K562 (cell line): ENCODE measurements around the gene PRKCE. TPM values are rescaled to one million over a fixed set of nuclear protein-coding genes. Genes with fewer than 3 reads are reported as not detected.

Experiments used
- ATAC-seq: fragments of 200-7000 bp; cut with Tn5 transposase; 3 replicates; pipeline ENCODE4 v1.9.1; 2020; ENCODE audit warnings: moderate library complexity
- BruUV-seq: library from RNA; stranded (reverse); fragments of 400-500 nt; replicated peaks from 2 replicates; lab custom pipeline; 2021; lab: Mats Ljungman, UMichigan
- CTCF ChIA-PET: fragments of 300-600 bp; formaldehyde crosslinking; extraction: SDS; loops from one replicate; lab custom pipeline; 2021; ENCODE audit warnings: low intra/inter-chr PET ratio; lab: Yijun Ruan, JAX
- POLR2A ChIA-PET: fragments of 300-600, 350-650 bp; sonication (Branson Sonifier 250); formaldehyde crosslinking; extraction: SDS; loops from one replicate; lab custom pipeline; 2021; ENCODE audit warnings: antibody characterized with exemption, inconsistent platforms; lab: Yijun Ruan, JAX
- DNase-seq, 4 experiments: peaks; one replicate each; pipeline versions ENCODE4 v3.0.0 to v3.0.0-alpha.2; 2011 to 2018; ENCODE audit warnings: low spot score in 3 of 4, mixed read lengths in 3 of 4; ENCODE audit errors: extremely low read depth in 1 of 4
- FAIRE-seq: peaks from 2 replicates; lab custom pipeline; 2011; peaks lifted over from hg19 to GRCh38; lab: Jason Lieb, UNC
- H2AFZ ChIP-seq: 2 replicates; pipeline ENCODE4 v1.6.0; 2011; ENCODE audit warnings: low read depth, low read length, control low read depth, inconsistent platforms
- H3K27ac ChIP-seq: fragments of 200-600 bp; 3 replicates; pipeline ENCODE4 v1.8.0; 2011; ENCODE audit warnings: low read depth, mild to moderate bottlenecking, control low read depth, inconsistent platforms, low read length, moderate library complexity, mixed read lengths; ENCODE audit errors: extremely low read depth
- H3K27me3 ChIP-seq, 2 experiments: fragments of 300-600 bp in 1 of 2; 2 replicates in 1 of 2; 3 replicates in 1 of 2; pipeline versions ENCODE4 v1.6.0 to v1.8.0; 2011; ENCODE audit warnings: inconsistent platforms in 2 of 2, low read length in 2 of 2, mild to moderate bottlenecking in 1 of 2, mixed read lengths in 1 of 2, moderate library complexity in 1 of 2; ENCODE audit not compliant: control insufficient read depth in 2 of 2, insufficient read depth in 2 of 2
- H3K36me3 ChIP-seq: fragments of 300-600 bp; 3 replicates; pipeline ENCODE4 v1.8.0; 2011; ENCODE audit warnings: mild to moderate bottlenecking, low read length, inconsistent platforms; ENCODE audit not compliant: control insufficient read depth, insufficient read depth
- H3K4me1 ChIP-seq, 2 experiments: fragments of 200-600 bp in 1 of 2; replicated peaks in 1 of 2; 2 replicates in 1 of 2; 3 replicates in 1 of 2; pipeline versions ENCODE4 v1.5.1 to v1.8.0; 2011; ENCODE audit warnings: inconsistent platforms in 2 of 2, low read length in 2 of 2, mild to moderate bottlenecking in 1 of 2, mixed read lengths in 1 of 2, moderate library complexity in 1 of 2; ENCODE audit not compliant: control insufficient read depth in 2 of 2, insufficient read depth in 2 of 2
- H3K4me2 ChIP-seq: 2 replicates; pipeline ENCODE4 v1.6.1; 2011; ENCODE audit warnings: low read length, control low read depth, inconsistent platforms, mixed read lengths; ENCODE audit not compliant: insufficient read depth
- H3K4me3 ChIP-seq: fragments of 200-600 bp; sonication (generic), shearing (Covaris generic); 2 replicates; pipeline ENCODE4 v1.5.1; 2016; ENCODE audit warnings: control low read depth, inconsistent platforms
- H3K79me2 ChIP-seq: fragments of 200-600 bp; 3 replicates; pipeline ENCODE4 v1.8.0; 2011; ENCODE audit warnings: low read length, inconsistent platforms; ENCODE audit not compliant: control insufficient read depth, insufficient read depth
- H3K9ac ChIP-seq, 2 experiments: 2 replicates each; pipeline versions ENCODE4 v1.6.0 to v1.6.1; 2011; ENCODE audit warnings: low read depth in 2 of 2, low read length in 2 of 2, control low read depth in 1 of 2, inconsistent platforms in 1 of 2, mild to moderate bottlenecking in 1 of 2, mixed read lengths in 1 of 2; ENCODE audit not compliant: insufficient read depth in 1 of 2
- H3K9me1 ChIP-seq: one replicate; pipeline ENCODE4 v1.6.0; 2011; ENCODE audit warnings: inconsistent platforms, mild to moderate bottlenecking, low read length, moderate library complexity; ENCODE audit not compliant: control insufficient read depth, insufficient read depth
- H3K9me3 ChIP-seq: replicated peaks from 2 replicates; pipeline ENCODE4 v1.5.1; 2011; ENCODE audit warnings: low read depth, low read length, inconsistent platforms; ENCODE audit not compliant: control insufficient read depth, insufficient read depth
- H4K20me1 ChIP-seq: replicated peaks from 2 replicates; pipeline ENCODE4 v1.6.1; 2011; ENCODE audit warnings: low read length, inconsistent platforms, mixed read lengths; ENCODE audit not compliant: control insufficient read depth, insufficient read depth
- ARID4B ChIP-seq: sonication (generic); formaldehyde crosslinking; IDR thresholded peaks from 2 replicates; pipeline ENCODE4 v1.8.0; 2022; ENCODE audit warnings: mild to moderate bottlenecking, missing genetic modification reagents
- CBFB ChIP-seq: sonication (generic); formaldehyde crosslinking; IDR thresholded peaks from 2 replicates; pipeline ENCODE4 v1.4.0; 2020; ENCODE audit warnings: mild to moderate bottlenecking, missing genetic modification reagents
- COPS2 ChIP-seq: fragments of 450-650 bp; conservative IDR thresholded peaks from 2 replicates; pipeline ENCODE4 v1.6.1; 2016; ENCODE audit warnings: mild to moderate bottlenecking, moderate library complexity
- EZH2 ChIP-seq: IDR thresholded peaks from 2 replicates; pipeline ENCODE4 v1.6.1; 2012; ENCODE audit warnings: low read depth, mild to moderate bottlenecking, inconsistent platforms, low read length, borderline replicate concordance
- FOXK2 ChIP-seq, 2 experiments: fragments of 450-650 bp; IDR thresholded peaks in 1 of 2; conservative IDR thresholded peaks in 1 of 2; 2 replicates each; pipeline ENCODE4 v1.6.1; 2016; ENCODE audit warnings: low read depth in 2 of 2, mild to moderate bottlenecking in 1 of 2
- IRF9 ChIP-seq: fragments of 450-650 bp; IDR thresholded peaks from 2 replicates; pipeline ENCODE4 v1.6.1; 2016; ENCODE audit warnings: missing biosample characterization, missing genetic modification characterization
- THAP12 ChIP-seq: fragments of 250-450 bp; sonication (Bioruptor Pico); IDR thresholded peaks from 2 replicates; pipeline ENCODE4 v1.9.0; 2021; ENCODE audit warnings: mild to moderate bottlenecking, inconsistent platforms
- ZNF143 ChIP-seq: sonication (generic); formaldehyde crosslinking; IDR thresholded peaks from 2 replicates; pipeline ENCODE4 v1.9.0; 2022; ENCODE audit warnings: mild to moderate bottlenecking, missing genetic modification reagents
- WGBS: fragments of 100-300 bp; shearing (Covaris generic); methylation state at CpG from one replicate; pipeline ENCODE4 v1.1.6; 2016; ENCODE audit warnings: low coverage, mixed read lengths; ENCODE audit not compliant: insufficient coverage; ENCODE audit errors: missing lambda C conversion rate; 5-methylcytosine and 5-hydroxymethylcytosine counted together
- in situ Hi-C: fragments of 300-500 bp; cut with MboI; formaldehyde crosslinking; loops from 4 replicates; pipeline ENCODE4 v1.15.0; 2018; ENCODE audit warnings: inconsistent platforms, mixed read lengths
- intact Hi-C: fragments of 100-400 bp; cut with micrococcal nuclease; formaldehyde crosslinking; loops from 2 replicates; pipeline ENCODE4 v1.14.2; 2022
- polyA plus RNA-seq, 8 experiments: library from polyadenylated mRNA; depleted of rRNA in 4 of 8; stranded (reverse) in 5 of 8; unstranded in 3 of 8; fragments of >200 nt; fragmentation: Nextera tagmentation in 2 of 8; fragmentation: Illumina TruSeq in 1 of 8; extraction: Ambion mirVana in 2 of 8; extraction: Trizol in 1 of 8; gene quantifications; 2 replicates each; pipeline versions ENCODE4 v1.2.1 to v1.2.3, GENCODE V29; 2011 to 2014; ENCODE audit warnings: inconsistent platforms in 1 of 8, missing spikeins in 1 of 8
- total RNA-seq, 7 experiments: library from RNA; depleted of rRNA in 6 of 7; stranded (reverse); fragments of >200 nt in 6 of 7; fragmentation: Illumina TruSeq in 2 of 7; extraction: Trizol in 2 of 7; gene quantifications; 2 replicates each; pipeline versions ENCODE4 v1.2.1 to v1.2.3, GENCODE V29; 2011 to 2021; ENCODE audit warnings: low replicate concordance in 1 of 7

The PRKCE gene
- total and polyA plus RNA-seq, 9 of the 15 experiments (the other 6 are each of a cell fraction or from before 2014, with no cell fraction given), result 0.06 to 1.0 (median 0.22) TPM; not detected in 1

GRCh38 chr2:45851576-45852304 lies 200.3 kb downstream of the PRKCE start (continued):
- no peak for TF ChIP-seq THAP12 (CRISPR knock-in tag)
- TF ChIP-seq ZNF143 (CRISPR knock-in tag), result no peak
- no peak for TF ChIP-seq FOXK2 (conservative IDR thresholded peaks at IDR 0.05 in 1 of 2, IDR thresholded peaks at IDR 0.05 in 1 of 2; ENCODE audit: low read depth in 2 of 2)
- TF ChIP-seq IRF9 (tag), result no peak

GRCh38 chr2:45852450-45853150 lies 201.1 kb downstream of the PRKCE start:
- no peak overlapping the region for H3K27ac ChIP-seq
- no peaks in the 10 kb centered on the region for H3K36me3 ChIP-seq
- H3K9ac ChIP-seq, result no peak overlapping the region
- no TSS peak for BruUV-seq
- no peaks in the 10 kb centered on the region for H4K20me1 ChIP-seq
- FAIRE-seq (no peak), ATAC-seq (no peak), DNase-seq (no peak)
- H3K4me1 ChIP-seq, result no peaks in the 10 kb centered on the region
- no peak overlapping the region for H3K4me3 ChIP-seq
- H3K79me2 ChIP-seq, result no peaks in the 10 kb centered on the region
- CTCF ChIA-PET, result no interaction called here
- peaks cover 16 to 17% of the 10 kb centered on the region in 2 experiments; a peak in 4 of 5 replicates for H3K27me3 ChIP-seq
- H2AFZ ChIP-seq, result no peak overlapping the region
- in situ Hi-C loops, result no loop called here
- intact Hi-C loops, result no loop called here
- no peaks in the 10 kb centered on the region for H3K9me1 ChIP-seq
- POLR2A ChIA-PET, result interaction anchor here (1.0 kb wide), 1 partner anchor 88 kb away, joined by 4 read pairs; no protein-coding TSS in a partner anchor
- 1% methylated on average over 5 of the region's 6 CpGs for WGBS
- no peaks in the 10 kb centered on the region for H3K9me3 ChIP-seq
- H3K4me2 ChIP-seq, result no peak overlapping the region
- TF ChIP-seq ARID4B (CRISPR knock-in tag) (no peak), COPS2 (no peak), EZH2 (no peak), CBFB (no peak)
